Astrocyte of the spinal cord (primary cell): ENCODE measurements around the gene REG1B.

ENCODE experiments used
- DNase-seq: peaks from one replicate; pipeline ENCODE4 v3.0.0; 2011; ENCODE audit warnings: low read depth, low spot score
- H3K4me3 ChIP-seq: 2 replicates; pipeline ENCODE4 v1.5.1; 2011; ENCODE audit warnings: low read depth, mild to moderate bottlenecking, low read length, moderate library complexity
- CTCF ChIP-seq: IDR thresholded peaks from 2 replicates; pipeline ENCODE4 v1.5.1; 2012; ENCODE audit warnings: low read depth, mild to moderate bottlenecking, low read length, inconsistent platforms
- in situ Hi-C: cut with HindIII; loops from 2 replicates; pipeline ENCODE4 v1.10.0; 2017; ENCODE audit warnings: low sequenced_read_pairs

REG1B gene

GRCh38 chr2:79105259-79105658 is 17.5 kb upstream of the REG1B start:
- no peak for TF ChIP-seq CTCF
- in situ Hi-C loops, result no loop called here
- H3K4me3 ChIP-seq, result no peak overlapping the region
- no peak for DNase-seq

- no peak for TF ChIP-seq CTCF
- in situ Hi-C loops, result no loop called here
- DNase-seq, result no peak
- H3K4me3 ChIP-seq, result no peak overlapping the region
These were observed 15.4 kb upstream of the REG1B start for GRCh38 chr2:79103214-79103613.

GRCh38 chr2:79101024-79101423 is 13.2 kb upstream of the REG1B start:
- TF ChIP-seq CTCF, result no peak
- no peak for DNase-seq
- no peak overlapping the region for H3K4me3 ChIP-seq
- in situ Hi-C loops, result no loop called here

- in situ Hi-C loops, result no loop called here
- no peak for DNase-seq
- H3K4me3 ChIP-seq, result no peak overlapping the region
- no peak for TF ChIP-seq CTCF
These were observed 12.5 kb upstream of the REG1B start for GRCh38 chr2:79100285-79100684.

GRCh38 chr2:79099140-79099686 is 11.4 kb upstream of the REG1B start:
- TF ChIP-seq CTCF, result no peak
- no peak for DNase-seq
- in situ Hi-C loops, result no loop called here
- H3K4me3 ChIP-seq, result no peak overlapping the region

- no peak overlapping the region for H3K4me3 ChIP-seq
- in situ Hi-C loops, result no loop called here
- no peak for DNase-seq
- no peak for TF ChIP-seq CTCF
These were observed 10.1 kb upstream of the REG1B start for GRCh38 chr2:79097843-79098242.

GRCh38 chr2:79090693-79091092 is 2.9 kb upstream of the REG1B start:
- no peak overlapping the region for H3K4me3 ChIP-seq

More at GRCh38 chr2:79090693-79091092, 2.9 kb upstream of the REG1B start:
- in situ Hi-C loops, result no loop called here
- no peak for DNase-seq
- no peak for TF ChIP-seq CTCF
